Caco-2 (cell line): ENCODE results near the gene TNFRSF21. TPM values are rescaled to one million over a fixed set of nuclear protein-coding genes. Genes with fewer than 3 reads are reported as not detected.

ENCODE experiments used
- BruUV-seq: library from RNA; stranded (reverse); fragments of 400-500 nt; replicated peaks from 2 replicates; lab custom pipeline; 2021; lab: Mats Ljungman, UMichigan
- CTCF ChIA-PET: fragments of 300-600 bp; sonication (Branson Sonifier 250); formaldehyde crosslinking; loops from one replicate; lab custom pipeline; 2022; ENCODE audit warnings: antibody characterized with exemption; lab: Charles Lee
- POLR2A ChIA-PET: fragments of 300-600 bp; sonication (Branson Sonifier 250); formaldehyde crosslinking; loops from one replicate; lab custom pipeline; 2022; ENCODE audit warnings: antibody characterized with exemption; lab: Charles Lee
- DNase-seq, 2 experiments: peaks; one replicate each; pipeline versions ENCODE4 v3.0.0 to v3.0.0-alpha.2; 2020 to 2022
- H3K27me3 ChIP-seq: replicated peaks from 2 replicates; pipeline ENCODE4 v1.6.0; 2011; ENCODE audit warnings: low read length; ENCODE audit not compliant: control insufficient read depth, insufficient read depth
- H3K36me3 ChIP-seq: 2 replicates; pipeline ENCODE4 v1.5.1; 2011; ENCODE audit warnings: low read length; ENCODE audit not compliant: control insufficient read depth, insufficient read depth
- H3K4me1 ChIP-seq: fragments of 250-450 bp; sonication (Bioruptor Pico); 2 replicates; pipeline ENCODE4 v1.5.1; 2020; ENCODE audit warnings: mild to moderate bottlenecking
- H3K4me3 ChIP-seq: 2 replicates; pipeline ENCODE4 v1.5.1; 2011; ENCODE audit warnings: low read depth, mild to moderate bottlenecking, control low read depth, low read length
- H3K9me3 ChIP-seq: fragments of 250-450 bp; sonication (Bioruptor Pico); 2 replicates; pipeline ENCODE4 v1.5.1; 2020; ENCODE audit warnings: mild to moderate bottlenecking, moderate library complexity
- H3K27ac Mint-ChIP-seq: one replicate; pipeline ENCODE4 v1.8.0; 2022; ENCODE audit warnings: mixed read lengths; ENCODE audit not compliant: unreplicated experiment
- H3K27me3 Mint-ChIP-seq: one replicate; pipeline ENCODE4 v1.8.0; 2022; ENCODE audit warnings: mixed read lengths; ENCODE audit not compliant: insufficient read depth, unreplicated experiment
- H3K36me3 Mint-ChIP-seq: one replicate; pipeline ENCODE4 v1.8.0; 2022; ENCODE audit warnings: mild to moderate bottlenecking, mixed read lengths; ENCODE audit not compliant: insufficient read depth, unreplicated experiment
- H3K4me1 Mint-ChIP-seq: one replicate; pipeline ENCODE4 v1.8.0; 2022; ENCODE audit warnings: low read depth, mixed read lengths; ENCODE audit not compliant: unreplicated experiment
- H3K4me3 Mint-ChIP-seq: one replicate; pipeline ENCODE4 v1.8.0; 2022; ENCODE audit warnings: mild to moderate bottlenecking, moderate library complexity, mixed read lengths; ENCODE audit not compliant: unreplicated experiment
- H3K9me3 Mint-ChIP-seq: one replicate; pipeline ENCODE4 v1.8.0; 2022; ENCODE audit warnings: mixed read lengths; ENCODE audit not compliant: unreplicated experiment
- CTCF ChIP-seq, 2 experiments: fragments of 200-600 bp in 1 of 2; IDR thresholded peaks; 1 replicate in 1 of 2; 2 replicates in 1 of 2; pipeline versions ENCODE4 v1.5.1 to v1.8.0; 2011 to 2022; ENCODE audit warnings: antibody characterized with exemption in 1 of 2, control low read depth in 1 of 2, inconsistent platforms in 1 of 2, low read depth in 1 of 2, low read length in 1 of 2, mild to moderate bottlenecking in 1 of 2, moderate library complexity in 1 of 2; ENCODE audit not compliant: insufficient read depth in 1 of 2, severe bottlenecking in 1 of 2, unreplicated experiment in 1 of 2
- intact Hi-C: fragments of 100-400 bp; cut with micrococcal nuclease; formaldehyde crosslinking; loops from one replicate; pipeline ENCODE4 v1.10.0; 2022; ENCODE audit not compliant: unreplicated experiment
- total RNA-seq: library from RNA; stranded (reverse); gene quantifications from 2 replicates; pipeline ENCODE4 v1.2.3, GENCODE V29; 2022

The TNFRSF21 gene
- total RNA-seq, 1 experiment from 2014 or later, result 60.8 TPM

GRCh38 chr6:47323887-47324286, 14.2 kb upstream of the TNFRSF21 start:
- peaks cover 22% of the 10 kb centered on the region for H3K9me3 Mint-ChIP-seq
- intact Hi-C loops, result no loop called here
- no TSS peak for BruUV-seq
- ChIA-PET CTCF (no interaction called here), POLR2A (no interaction called here)
- no peak overlapping the region for H3K4me3 ChIP-seq
- no peaks in the 10 kb centered on the region for H3K27me3 ChIP-seq
- peaks cover 31% of the 10 kb centered on the region for H3K4me1 Mint-ChIP-seq
- H3K4me3 Mint-ChIP-seq, result no peak overlapping the region
- no peak overlapping the region for H3K27ac Mint-ChIP-seq
- peaks cover 6% of the 10 kb centered on the region for H3K36me3 Mint-ChIP-seq
- no peak for DNase-seq
- H3K9me3 ChIP-seq, result no peaks in the 10 kb centered on the region
- no peaks in the 10 kb centered on the region for H3K36me3 ChIP-seq
- no peaks in the 10 kb centered on the region for H3K27me3 Mint-ChIP-seq
- peaks cover 30% of the 10 kb centered on the region for H3K4me1 ChIP-seq
- no peak for TF ChIP-seq CTCF (IDR thresholded peaks at IDR 0.05; ENCODE audit: insufficient read depth in 1 of 2, low read depth in 1 of 2, low read length in 1 of 2, severe bottlenecking in 1 of 2, unreplicated experiment in 1 of 2)

- no peak for TF ChIP-seq CTCF (IDR thresholded peaks at IDR 0.05; ENCODE audit: insufficient read depth in 1 of 2, low read depth in 1 of 2, low read length in 1 of 2, severe bottlenecking in 1 of 2, unreplicated experiment in 1 of 2)
- Mint-ChIP-seq H3K4me3 (no peak overlapping the region), H3K36me3 (peaks cover 6% of the 10 kb centered on the region), H3K27me3 (no peaks in the 10 kb centered on the region), H3K4me1 (peaks cover 33% of the 10 kb centered on the region), H3K9me3 (peaks cover 22% of the 10 kb centered on the region), H3K27ac (no peak overlapping the region)
- H3K27me3 ChIP-seq, result no peaks in the 10 kb centered on the region
- ChIA-PET POLR2A (no interaction called here), CTCF (no interaction called here)
- H3K4me3 ChIP-seq, result no peak overlapping the region
- H3K4me1 ChIP-seq, result peaks cover 36% of the 10 kb centered on the region
- DNase-seq, result no peak
- H3K9me3 ChIP-seq, result no peaks in the 10 kb centered on the region
- H3K36me3 ChIP-seq, result no peaks in the 10 kb centered on the region
- BruUV-seq, result no TSS peak
- intact Hi-C loops, result no loop called here
Observed at GRCh38 chr6:47323321-47323720, 13.6 kb upstream of the TNFRSF21 start.

GRCh38 chr6:47321577-47321976, 11.9 kb upstream of the TNFRSF21 start:
- Mint-ChIP-seq H3K27ac (peak overlapping the region; percentile 84), H3K4me1 (peaks cover 43% of the 10 kb centered on the region), H3K4me3 (peak overlapping the region; percentile 5), H3K9me3 (peaks cover 38% of the 10 kb centered on the region), H3K27me3 (no peaks in the 10 kb centered on the region), H3K36me3 (peaks cover 13% of the 10 kb centered on the region)
- DNase-seq, result no peak
- Histone ChIP-seq H3K9me3 (peaks cover 3% of the 10 kb centered on the region), H3K27me3 (no peaks in the 10 kb centered on the region), H3K4me3 (no peak overlapping the region), H3K36me3 (no peaks in the 10 kb centered on the region), H3K4me1 (peaks cover 49% of the 10 kb centered on the region)
- intact Hi-C loops, result loop anchor here (2.0 kb wide), 1 partner anchor 41 kb away; no protein-coding TSS in a partner anchor
- ChIA-PET POLR2A (no interaction called here), CTCF (no interaction called here)
- TF ChIP-seq CTCF (IDR thresholded peaks at IDR 0.05; ENCODE audit: insufficient read depth in 1 of 2, low read depth in 1 of 2, low read length in 1 of 2, severe bottlenecking in 1 of 2, unreplicated experiment in 1 of 2), result no peak
- no TSS peak for BruUV-seq
